DOHH2 (cell line): ENCODE data around the gene SH3RF3.

Experiments used
- CTCF ChIP-seq: fragments of 200-600 bp; sonication (generic); IDR thresholded peaks from one replicate; pipeline ENCODE4 v1.5.1; 2014; ENCODE audit warnings: antibody characterized with exemption, mild to moderate bottlenecking, low read depth, low read length; ENCODE audit not compliant: poor library complexity, severe bottlenecking
- EZH2phosphoT487 ChIP-seq: fragments of 200-600 bp; sonication (generic); IDR thresholded peaks from 2 replicates; pipeline ENCODE4 v1.6.1; 2017; ENCODE audit warnings: borderline replicate concordance, mild to moderate bottlenecking, antibody characterized with exemption, low read length, moderate library complexity, mixed read lengths

GRCh38 chr2:109237792-109238191 is 108.8 kb downstream of the SH3RF3 start:
- no peak for TF ChIP-seq CTCF
- no peak for TF ChIP-seq EZH2phosphoT487
